H9 (cell line): ENCODE measurements around the gene RBFOX2. TPM values are rescaled to one million over a fixed set of nuclear protein-coding genes. Genes with fewer than 3 reads are reported as not detected.

Experiments
- DNase-seq: peaks from one replicate; pipeline ENCODE4 v3.0.0-alpha.2; 2017
- H2AFZ ChIP-seq: one replicate; pipeline ENCODE4 v1.6.1; 2013; ENCODE audit warnings: mild to moderate bottlenecking, low read length, control low read depth, moderate library complexity
- H2AK5ac ChIP-seq: 2 replicates; pipeline ENCODE4 v1.6.1; 2013; ENCODE audit warnings: low read length, control low read depth, mixed read lengths; ENCODE audit not compliant: insufficient read length
- H2BK120ac ChIP-seq: one replicate; pipeline ENCODE4 v1.6.1; 2013; ENCODE audit warnings: low read depth, mild to moderate bottlenecking, low read length, control low read depth, inconsistent platforms; ENCODE audit not compliant: poor library complexity, severe bottlenecking
- H2BK12ac ChIP-seq: 2 replicates; pipeline ENCODE4 v1.6.1; 2013; ENCODE audit warnings: low read length, control low read depth, mixed read lengths, low read depth; ENCODE audit not compliant: insufficient read length
- H2BK15ac ChIP-seq: 2 replicates; pipeline ENCODE4 v1.6.1; 2013; ENCODE audit warnings: low read depth, low read length, control low read depth
- H2BK20ac ChIP-seq: one replicate; pipeline ENCODE4 v1.6.1; 2013; ENCODE audit warnings: low read depth, mild to moderate bottlenecking, low read length, control low read depth, inconsistent platforms; ENCODE audit not compliant: poor library complexity, severe bottlenecking
- H2BK5ac ChIP-seq: 2 replicates; pipeline ENCODE4 v1.6.1; 2013; ENCODE audit warnings: low read length, control low read depth, mixed read lengths; ENCODE audit not compliant: insufficient read length
- H3K14ac ChIP-seq: 2 replicates; pipeline ENCODE4 v1.6.1; 2013; ENCODE audit warnings: low read length, control low read depth; ENCODE audit not compliant: insufficient read depth
- H3K18ac ChIP-seq: 2 replicates; pipeline ENCODE4 v1.6.1; 2013; ENCODE audit warnings: low read depth, mild to moderate bottlenecking, mixed read lengths, low read length, control low read depth; ENCODE audit not compliant: insufficient read length
- H3K23ac ChIP-seq: 2 replicates; pipeline ENCODE4 v1.6.1; 2013; ENCODE audit warnings: low read length, control low read depth, mixed read lengths, low read depth; ENCODE audit not compliant: insufficient read length
- H3K23me2 ChIP-seq: 2 replicates; pipeline ENCODE4 v1.6.1; 2013; ENCODE audit warnings: low read depth, mild to moderate bottlenecking, mixed read lengths, low read length, control low read depth; ENCODE audit not compliant: insufficient read length, poor library complexity, severe bottlenecking
- H3K27ac ChIP-seq: 2 replicates; pipeline ENCODE4 v1.5.1; 2013; ENCODE audit warnings: low read length, control low read depth, mixed read lengths, low read depth; ENCODE audit not compliant: insufficient read length
- H3K27me3 ChIP-seq: 2 replicates; pipeline ENCODE4 v1.6.1; 2013; ENCODE audit warnings: low read length, control low read depth, inconsistent platforms; ENCODE audit not compliant: insufficient read depth
- H3K4ac ChIP-seq: 2 replicates; pipeline ENCODE4 v1.6.1; 2013; ENCODE audit warnings: low read depth, mild to moderate bottlenecking, control low read depth, inconsistent platforms, low read length, moderate library complexity
- H3K4me1 ChIP-seq: 2 replicates; pipeline ENCODE4 v1.6.1; 2013; ENCODE audit warnings: low read length, control low read depth, inconsistent platforms; ENCODE audit not compliant: insufficient read depth
- H3K4me2 ChIP-seq: 2 replicates; pipeline ENCODE4 v1.6.1; 2013; ENCODE audit warnings: low read length, control low read depth, mixed read lengths; ENCODE audit not compliant: insufficient read length, insufficient read depth
- H3K56ac ChIP-seq: 2 replicates; pipeline ENCODE4 v1.6.1; 2013; ENCODE audit warnings: low read depth, mild to moderate bottlenecking, mixed read lengths, low read length, control low read depth; ENCODE audit not compliant: insufficient read length
- H3K79me1 ChIP-seq: 2 replicates; pipeline ENCODE4 v1.6.1; 2013; ENCODE audit warnings: low read depth, mild to moderate bottlenecking, moderate library complexity, low read length, control low read depth, inconsistent platforms; ENCODE audit not compliant: insufficient read depth, poor library complexity, severe bottlenecking
- H3K79me2 ChIP-seq: 2 replicates; pipeline ENCODE4 v1.6.1; 2013; ENCODE audit warnings: low read length, control low read depth, inconsistent platforms; ENCODE audit not compliant: insufficient read depth
- H3K9ac ChIP-seq: 2 replicates; pipeline ENCODE4 v1.6.1; 2013; ENCODE audit warnings: low read length, control low read depth, mixed read lengths; ENCODE audit not compliant: insufficient read length; ENCODE audit errors: extremely low read depth
- H3K9me3 ChIP-seq: one replicate; pipeline ENCODE4 v1.6.1; 2013; ENCODE audit warnings: low read depth, low read length, inconsistent platforms; ENCODE audit not compliant: control insufficient read depth
- H3T11ph ChIP-seq: one replicate; pipeline ENCODE4 v1.6.1; 2013; ENCODE audit warnings: mild to moderate bottlenecking, low read length, control low read depth, inconsistent platforms
- H4K20me1 ChIP-seq: one replicate; pipeline ENCODE4 v1.6.1; 2013; ENCODE audit not compliant: control insufficient read depth, insufficient read length, insufficient read depth
- H4K5ac ChIP-seq: 2 replicates; pipeline ENCODE4 v1.6.1; 2013; ENCODE audit warnings: low read depth, mild to moderate bottlenecking, mixed read lengths, low read length, control low read depth; ENCODE audit not compliant: insufficient read length
- H4K8ac ChIP-seq: replicated peaks from 2 replicates; pipeline ENCODE4 v1.6.1; 2013; ENCODE audit warnings: low read length, control low read depth, mixed read lengths, low read depth; ENCODE audit not compliant: insufficient read length
- H4K91ac ChIP-seq: 2 replicates; pipeline ENCODE4 v1.6.1; 2013; ENCODE audit warnings: low read depth, mild to moderate bottlenecking, moderate library complexity, mixed read lengths, low read length, control low read depth; ENCODE audit not compliant: insufficient read length
- H3K27ac Mint-ChIP-seq, 3 experiments: 2 replicates in 2 of 3; 3 replicates in 1 of 3; pipeline ENCODE4 v1.8.0; 2020 to 2021; ENCODE audit warnings: mixed read lengths in 3 of 3, mild to moderate bottlenecking in 1 of 3, moderate library complexity in 1 of 3
- H3K27me3 Mint-ChIP-seq: 2 replicates; pipeline ENCODE4 v1.8.0; 2021; ENCODE audit warnings: low read depth, mild to moderate bottlenecking, moderate library complexity, mixed read lengths
- H3K36me3 Mint-ChIP-seq, 3 experiments: 2 replicates in 2 of 3; 3 replicates in 1 of 3; pipeline ENCODE4 v1.8.0; 2020 to 2021; ENCODE audit warnings: low read depth in 3 of 3, mixed read lengths in 3 of 3; ENCODE audit not compliant: insufficient read depth in 1 of 3
- H3K4me1 Mint-ChIP-seq, 2 experiments: 2 replicates each; pipeline ENCODE4 v1.8.0; 2020; ENCODE audit warnings: mixed read lengths in 2 of 2
- H3K4me3 Mint-ChIP-seq, 2 experiments: 2 replicates in 1 of 2; 3 replicates in 1 of 2; pipeline ENCODE4 v1.8.0; 2020 to 2021; ENCODE audit warnings: mild to moderate bottlenecking in 2 of 2, mixed read lengths in 2 of 2, moderate library complexity in 1 of 2
- H3K9me3 Mint-ChIP-seq, 2 experiments: 2 replicates in 1 of 2; 3 replicates in 1 of 2; pipeline ENCODE4 v1.8.0; 2020; ENCODE audit warnings: mild to moderate bottlenecking in 2 of 2, mixed read lengths in 2 of 2, moderate library complexity in 1 of 2
- CTCF ChIP-seq: fragments of 200-600 bp; sonication (generic); conservative IDR thresholded peaks from 3 replicates; pipeline ENCODE4 v1.8.0; 2021; ENCODE audit warnings: antibody characterized with exemption, mild to moderate bottlenecking
- WGBS: extraction: QIAGEN DNeasy Blood & Tissue Kit; methylation state at CpG from one replicate; pipeline ENCODE4 v1.1.7; 2013; ENCODE audit warnings: missing lambda C conversion rate, low lambda C conversion rate, mixed read lengths; ENCODE audit not compliant: insufficient read length; ENCODE audit errors: extremely low coverage; 5-methylcytosine and 5-hydroxymethylcytosine counted together
- total RNA-seq: library from RNA; stranded (reverse); gene quantifications from 2 replicates; pipeline ENCODE4 v1.2.1, GENCODE V29; 2021

Gene RBFOX2
- total RNA-seq, 1 experiment from 2014 or later = 84.7 TPM

GRCh38 chr22:35960854-35961253, 67.8 kb downstream of the RBFOX2 start:
- H4K8ac ChIP-seq = no peak overlapping the region
- H3T11ph ChIP-seq = no peak overlapping the region
- Mint-ChIP-seq H3K9me3 (no peaks in the 10 kb centered on the region), H3K36me3 (no peaks in the 10 kb centered on the region), H3K27ac (no peak overlapping the region; a peak in 1 of 7 replicates), H3K4me1 (peaks cover 36 to 39% of the 10 kb centered on the region in 2 experiments), H3K4me3 (no peak overlapping the region), H3K27me3 (no peaks in the 10 kb centered on the region)
- TF ChIP-seq CTCF = no peak
- no peak overlapping the region for H3K14ac ChIP-seq
- no peak overlapping the region for H3K9ac ChIP-seq
- H2BK20ac ChIP-seq = no peak overlapping the region
- H3K79me1 ChIP-seq = no peaks in the 10 kb centered on the region
- no peak overlapping the region for H4K5ac ChIP-seq
- no peak overlapping the region for H3K27ac ChIP-seq
- WGBS = no CpG with 5 or more reads among the region's 2 CpGs
- H3K27me3 ChIP-seq = no peaks in the 10 kb centered on the region
- H3K4me1 ChIP-seq = peaks cover 11% of the 10 kb centered on the region; the same call in 1 of the 2 replicates
- H2BK15ac ChIP-seq = no peak overlapping the region
- peaks cover 13% of the 10 kb centered on the region; the same call in 1 of the 2 replicates for H3K79me2 ChIP-seq
- H4K91ac ChIP-seq = no peak overlapping the region
- H3K4me2 ChIP-seq = peak overlapping the region; percentile 30
- no peak overlapping the region for H2BK12ac ChIP-seq
- no peak overlapping the region for H3K4ac ChIP-seq
- H3K18ac ChIP-seq = no peak overlapping the region
- no peak overlapping the region for H2BK120ac ChIP-seq
- no peak overlapping the region for H2AFZ ChIP-seq
- H4K20me1 ChIP-seq = peaks cover 3% of the 10 kb centered on the region
- DNase-seq = no peak
- no peak overlapping the region for H3K23ac ChIP-seq
- no peak overlapping the region for H2BK5ac ChIP-seq
- H2AK5ac ChIP-seq = no peak overlapping the region
- no peaks in the 10 kb centered on the region for H3K9me3 ChIP-seq
- H3K56ac ChIP-seq = no peak overlapping the region
- no peaks in the 10 kb centered on the region for H3K23me2 ChIP-seq
